CD4-positive, alpha-beta T cell treated with Interleukin-15 for 1 hour (primary cell): ENCODE measurements around the gene RIMOC1.
"Not testable (repeated sequence)": the region's sequence is repeated elsewhere in the genome, so short reads cannot be mapped to it uniquely, and the experiment has no call there.

Experiments
- DNase-seq: peaks from one replicate; pipeline ENCODE4 v3.0.0-alpha.2; 2020

The RIMOC1 gene

GRCh38 chr5:41891066-41891707, 13.0 kb upstream of the RIMOC1 start:
- no peak for DNase-seq

GRCh38 chr5:41892031-41892430, 12.1 kb upstream of the RIMOC1 start:
- DNase-seq: no peak

- DNase-seq: no peak
Measured at GRCh38 chr5:41893074-41893851, 10.9 kb upstream of the RIMOC1 start.

GRCh38 chr5:41896230-41896629, 7.9 kb upstream of the RIMOC1 start:
- DNase-seq: no peak

- DNase-seq: no peak
Measured at GRCh38 chr5:41903382-41903891, 707 bp upstream of the RIMOC1 start.

GRCh38 chr5:41906151-41906550, 2.0 kb downstream of the RIMOC1 start:
- DNase-seq: no peak

- DNase-seq: no peak
Measured at GRCh38 chr5:41908374-41909079, 4.4 kb downstream of the RIMOC1 start.

GRCh38 chr5:41918105-41918504, 14.0 kb downstream of the RIMOC1 start:
- no peak for DNase-seq

GRCh38 chr5:41921166-41921565, 17.0 kb downstream of the RIMOC1 start:
- no peak for DNase-seq

GRCh38 chr5:41921874-41922273, 17.7 kb downstream of the RIMOC1 start:
- DNase-seq: no peak

GRCh38 chr5:41924526-41924871, 20.4 kb downstream of the RIMOC1 start:
- no peak for DNase-seq

- DNase-seq: peak; percentile 89
Measured at GRCh38 chr5:41924872-41925554, 20.9 kb downstream of the RIMOC1 start, which contains the start of gene FBXO4. Gene FBXO4 (plus strand): TSS chr5:41925281. CDS start chr5:41925310, 29 bp downstream.

- no peak for DNase-seq
Measured at GRCh38 chr5:41925555-41925951, 21.4 kb downstream of the RIMOC1 start.

GRCh38 chr5:41927604-41928003, 23.5 kb downstream of the RIMOC1 start:
- no peak for DNase-seq

GRCh38 chr5:41929035-41929434, 24.9 kb downstream of the RIMOC1 start:
- DNase-seq: no peak

- DNase-seq: no peak
Measured at GRCh38 chr5:41932770-41933169, 28.6 kb downstream of the RIMOC1 start.

GRCh38 chr5:41935544-41935943, 31.4 kb downstream of the RIMOC1 start:
- no peak for DNase-seq

- no peak for DNase-seq
Measured at GRCh38 chr5:41940641-41941040, 36.5 kb downstream of the RIMOC1 start.

- DNase-seq: not testable (repeated sequence)
Measured at GRCh38 chr5:41945332-41945955, 41.3 kb downstream of the RIMOC1 start.

GRCh38 chr5:41951224-41951623, 47.1 kb downstream of the RIMOC1 start:
- DNase-seq: no peak
